Kidney epithelial cell (primary cell): Measurements from ENCODE around the gene HLA-DQA1. TPM values are rescaled to one million over a fixed set of nuclear protein-coding genes. Genes with fewer than 3 reads are reported as not detected.

Experiments
- DNase-seq: peaks from one replicate; pipeline ENCODE4 v3.0.0-alpha.2; 2010; ENCODE audit warnings: low read depth
- H3K27me3 ChIP-seq: 2 replicates; pipeline ENCODE4 v1.6.0; 2011; ENCODE audit warnings: low read length; ENCODE audit not compliant: control insufficient read depth, insufficient read depth
- H3K36me3 ChIP-seq: 2 replicates; pipeline ENCODE4 v1.5.1; 2011; ENCODE audit warnings: low read length; ENCODE audit not compliant: control insufficient read depth, insufficient read depth
- H3K4me3 ChIP-seq: 2 replicates; pipeline ENCODE4 v1.5.1; 2011; ENCODE audit warnings: low read depth, mild to moderate bottlenecking, control low read depth, low read length
- total RNA-seq: library from RNA; depleted of rRNA; stranded (reverse); fragments of >200 nt; gene quantifications from 2 replicates; pipeline ENCODE4 v1.2.3, GENCODE V29; 2015
- TF ChIP-seq, protein P1 (sequence below): IDR thresholded peaks from 2 replicates; pipeline ENCODE4 v1.5.1; 2011; ENCODE audit warnings: mild to moderate bottlenecking, moderate library complexity, low read length, control low read depth, inconsistent platforms; ENCODE audit not compliant: insufficient read depth, poor library complexity, severe bottlenecking

HLA-DQA1 gene
- total RNA-seq, 1 donor from 2014 or later = 0.21 TPM

DNA sequence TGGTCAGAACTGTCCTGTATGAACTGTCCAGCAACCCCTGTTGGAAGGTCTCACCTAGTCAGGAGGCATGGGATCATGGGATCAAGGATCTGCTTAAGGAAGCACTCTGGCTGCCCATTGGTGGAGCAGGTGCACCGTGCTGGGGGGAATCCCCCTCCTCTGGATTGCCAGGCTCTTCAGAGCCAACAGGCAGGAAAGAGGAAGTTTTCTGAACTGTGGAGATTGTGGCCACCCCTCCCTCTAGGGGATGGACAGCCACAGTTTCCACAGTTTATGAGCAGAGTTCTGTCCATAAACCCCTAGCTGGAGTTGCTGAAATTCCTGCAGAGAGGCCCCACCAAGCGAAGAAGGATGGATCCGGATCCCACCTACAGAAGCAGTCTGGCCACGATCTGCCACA lies 42.3 kb downstream of the HLA-DQA1 start:
- TF ChIP-seq, protein P1, sequence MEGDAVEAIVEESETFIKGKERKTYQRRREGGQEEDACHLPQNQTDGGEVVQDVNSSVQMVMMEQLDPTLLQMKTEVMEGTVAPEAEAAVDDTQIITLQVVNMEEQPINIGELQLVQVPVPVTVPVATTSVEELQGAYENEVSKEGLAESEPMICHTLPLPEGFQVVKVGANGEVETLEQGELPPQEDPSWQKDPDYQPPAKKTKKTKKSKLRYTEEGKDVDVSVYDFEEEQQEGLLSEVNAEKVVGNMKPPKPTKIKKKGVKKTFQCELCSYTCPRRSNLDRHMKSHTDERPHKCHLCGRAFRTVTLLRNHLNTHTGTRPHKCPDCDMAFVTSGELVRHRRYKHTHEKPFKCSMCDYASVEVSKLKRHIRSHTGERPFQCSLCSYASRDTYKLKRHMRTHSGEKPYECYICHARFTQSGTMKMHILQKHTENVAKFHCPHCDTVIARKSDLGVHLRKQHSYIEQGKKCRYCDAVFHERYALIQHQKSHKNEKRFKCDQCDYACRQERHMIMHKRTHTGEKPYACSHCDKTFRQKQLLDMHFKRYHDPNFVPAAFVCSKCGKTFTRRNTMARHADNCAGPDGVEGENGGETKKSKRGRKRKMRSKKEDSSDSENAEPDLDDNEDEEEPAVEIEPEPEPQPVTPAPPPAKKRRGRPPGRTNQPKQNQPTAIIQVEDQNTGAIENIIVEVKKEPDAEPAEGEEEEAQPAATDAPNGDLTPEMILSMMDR = no peak
- Histone ChIP-seq H3K36me3 (no peaks in the 10 kb centered on the region), H3K27me3 (no peaks in the 10 kb centered on the region), H3K4me3 (no peak overlapping the region)
- DNase-seq = no peak

DNA sequence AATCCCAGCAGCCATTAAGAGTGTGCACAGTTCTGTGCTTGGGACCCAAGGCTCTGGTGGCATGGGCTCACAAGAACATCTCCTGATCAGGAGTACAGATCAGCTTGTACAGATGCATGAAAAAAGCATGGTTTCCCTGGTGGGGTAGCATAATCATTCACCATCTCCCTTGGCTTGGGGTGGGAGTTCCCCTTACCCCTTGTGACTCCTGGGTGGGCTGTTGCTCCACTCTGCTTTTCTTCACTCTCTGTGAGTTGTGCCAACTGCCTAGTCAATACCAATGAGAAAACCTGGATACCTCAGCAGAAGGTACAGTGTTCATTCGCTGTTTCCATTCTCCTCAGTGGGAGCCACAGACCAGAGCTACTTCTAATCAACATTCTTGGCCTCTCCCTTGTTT lies 42.8 kb downstream of the HLA-DQA1 start:
- no peak for DNase-seq
- Histone ChIP-seq H3K4me3 (no peak overlapping the region), H3K27me3 (no peaks in the 10 kb centered on the region), H3K36me3 (no peaks in the 10 kb centered on the region)
- TF ChIP-seq, protein P1 = no peak

DNA sequence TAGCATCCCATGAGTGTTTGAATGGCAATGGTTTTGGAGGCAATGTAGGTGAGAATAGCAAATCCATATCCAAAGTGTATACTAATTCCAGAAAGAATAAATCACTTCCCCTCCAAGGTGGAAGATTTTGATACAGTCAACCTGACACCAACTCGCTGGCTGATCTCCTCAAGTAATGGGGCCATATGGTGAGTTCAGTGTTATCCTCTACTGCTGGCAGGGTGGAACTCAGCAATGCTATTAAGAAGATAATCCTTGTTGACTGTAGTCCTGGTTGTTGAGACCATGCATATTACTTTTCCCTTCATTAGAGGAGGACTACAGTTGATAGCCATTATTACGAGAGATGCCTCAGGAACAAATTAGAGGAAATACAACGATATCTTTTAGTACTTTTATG lies 47.0 kb downstream of the HLA-DQA1 start:
- no peaks in the 10 kb centered on the region for H3K27me3 ChIP-seq
- TF ChIP-seq, protein P1 = no peak
- DNase-seq = no peak

DNA sequence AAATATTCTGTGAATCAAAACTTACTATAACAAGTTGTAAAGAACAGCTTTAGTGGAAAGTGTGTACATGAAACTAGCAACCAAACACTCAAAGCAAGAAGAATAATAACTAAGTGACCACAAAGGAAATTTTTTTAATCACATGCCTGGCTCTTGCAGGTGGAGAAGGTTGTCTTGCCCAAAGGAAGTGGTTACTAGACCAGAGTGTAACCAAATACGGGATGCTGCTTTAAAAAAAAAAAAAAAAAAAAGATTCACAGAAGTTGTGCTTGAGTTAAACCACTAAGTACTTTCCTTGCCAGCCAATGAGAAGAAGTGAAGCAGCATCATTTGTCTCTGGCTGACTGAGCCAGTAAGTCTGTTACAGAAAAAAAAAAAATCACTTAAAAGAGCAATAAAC lies 48.4 kb downstream of the HLA-DQA1 start:
- DNase-seq = no peak
- TF ChIP-seq, protein P1 = no peak
- H3K36me3 ChIP-seq = no peaks in the 10 kb centered on the region
- no peaks in the 10 kb centered on the region for H3K27me3 ChIP-seq
- no peak overlapping the region for H3K4me3 ChIP-seq

More for the DNA sequence above, 47.0 kb downstream of the HLA-DQA1 start:
- Histone ChIP-seq H3K36me3 (no peaks in the 10 kb centered on the region), H3K4me3 (no peak overlapping the region)

DNA sequence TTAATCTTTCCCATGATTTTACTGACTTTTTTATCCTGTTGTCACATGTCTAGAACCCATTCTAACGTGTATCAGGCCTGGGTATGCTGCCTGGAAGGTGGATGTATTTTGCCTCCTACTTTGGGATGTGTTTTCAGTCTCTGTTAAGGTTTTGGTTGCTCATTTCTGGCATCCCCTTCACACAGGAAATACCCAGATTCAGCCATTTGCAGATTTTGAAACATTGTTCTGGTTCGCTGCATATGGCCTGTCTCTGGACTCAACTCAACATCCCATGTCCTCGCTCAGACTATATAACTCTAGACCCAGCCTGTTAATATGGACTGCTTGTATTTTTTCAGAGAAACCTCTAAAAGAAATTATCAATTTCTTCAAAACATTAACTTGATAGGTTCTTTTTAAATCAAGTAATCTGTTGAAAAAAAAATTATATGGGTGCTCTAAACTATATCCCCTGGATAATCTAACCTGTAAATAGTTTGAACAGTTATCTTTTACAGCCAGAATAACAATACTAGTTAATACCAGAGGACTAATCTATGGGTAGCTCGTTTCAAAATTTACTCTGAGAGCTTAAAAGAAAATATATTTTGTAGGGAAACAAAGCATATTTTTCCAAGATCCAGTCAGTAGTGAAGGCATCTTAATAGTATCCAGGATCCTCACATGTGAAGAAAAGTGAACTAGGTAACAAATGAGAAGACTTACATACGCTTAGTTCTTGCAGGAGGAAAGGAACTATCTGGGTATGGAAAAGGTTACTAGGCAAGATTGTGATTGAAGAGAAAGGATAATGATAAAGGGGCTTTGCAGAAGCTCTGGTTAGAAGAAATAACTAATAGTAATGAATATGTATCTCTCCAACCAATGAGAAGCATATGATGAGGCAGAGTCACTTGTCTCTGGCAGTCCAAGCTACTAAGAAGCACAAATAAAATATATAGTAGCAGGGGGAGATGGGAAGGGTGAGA lies 52.6 kb downstream of the HLA-DQA1 start:
- DNase-seq = no peak
- Histone ChIP-seq H3K4me3 (no peak overlapping the region), H3K36me3 (no peaks in the 10 kb centered on the region), H3K27me3 (no peaks in the 10 kb centered on the region)
- TF ChIP-seq, protein P1 = no peak
